Choroid plexus epithelial cell (primary cell): ENCODE results near the gene KIAA0753.

Source experiments
- DNase-seq: peaks from one replicate; pipeline ENCODE4 v3.0.0-alpha.2; 2010; ENCODE audit warnings: low read depth
- H3K4me3 ChIP-seq: 2 replicates; pipeline ENCODE4 v1.5.1; 2011; ENCODE audit warnings: low read depth, mild to moderate bottlenecking, control low read depth, low read length, moderate library complexity
- TF ChIP-seq, protein P1 (sequence below): conservative IDR thresholded peaks from 2 replicates; pipeline ENCODE4 v1.5.1; 2011; ENCODE audit warnings: low read depth, mild to moderate bottlenecking, control low read depth, inconsistent platforms, low read length, moderate library complexity

Gene KIAA0753

GRCh38 chr17:6633263-6633662 is 7.2 kb downstream of the KIAA0753 start:
- TF ChIP-seq, protein P1, sequence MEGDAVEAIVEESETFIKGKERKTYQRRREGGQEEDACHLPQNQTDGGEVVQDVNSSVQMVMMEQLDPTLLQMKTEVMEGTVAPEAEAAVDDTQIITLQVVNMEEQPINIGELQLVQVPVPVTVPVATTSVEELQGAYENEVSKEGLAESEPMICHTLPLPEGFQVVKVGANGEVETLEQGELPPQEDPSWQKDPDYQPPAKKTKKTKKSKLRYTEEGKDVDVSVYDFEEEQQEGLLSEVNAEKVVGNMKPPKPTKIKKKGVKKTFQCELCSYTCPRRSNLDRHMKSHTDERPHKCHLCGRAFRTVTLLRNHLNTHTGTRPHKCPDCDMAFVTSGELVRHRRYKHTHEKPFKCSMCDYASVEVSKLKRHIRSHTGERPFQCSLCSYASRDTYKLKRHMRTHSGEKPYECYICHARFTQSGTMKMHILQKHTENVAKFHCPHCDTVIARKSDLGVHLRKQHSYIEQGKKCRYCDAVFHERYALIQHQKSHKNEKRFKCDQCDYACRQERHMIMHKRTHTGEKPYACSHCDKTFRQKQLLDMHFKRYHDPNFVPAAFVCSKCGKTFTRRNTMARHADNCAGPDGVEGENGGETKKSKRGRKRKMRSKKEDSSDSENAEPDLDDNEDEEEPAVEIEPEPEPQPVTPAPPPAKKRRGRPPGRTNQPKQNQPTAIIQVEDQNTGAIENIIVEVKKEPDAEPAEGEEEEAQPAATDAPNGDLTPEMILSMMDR: no peak
- no peak overlapping the region for H3K4me3 ChIP-seq
- DNase-seq: no peak

GRCh38 chr17:6632530-6632929 is 8.0 kb downstream of the KIAA0753 start:
- H3K4me3 ChIP-seq: no peak overlapping the region
- TF ChIP-seq, protein P1: no peak
- DNase-seq: no peak

DNA sequence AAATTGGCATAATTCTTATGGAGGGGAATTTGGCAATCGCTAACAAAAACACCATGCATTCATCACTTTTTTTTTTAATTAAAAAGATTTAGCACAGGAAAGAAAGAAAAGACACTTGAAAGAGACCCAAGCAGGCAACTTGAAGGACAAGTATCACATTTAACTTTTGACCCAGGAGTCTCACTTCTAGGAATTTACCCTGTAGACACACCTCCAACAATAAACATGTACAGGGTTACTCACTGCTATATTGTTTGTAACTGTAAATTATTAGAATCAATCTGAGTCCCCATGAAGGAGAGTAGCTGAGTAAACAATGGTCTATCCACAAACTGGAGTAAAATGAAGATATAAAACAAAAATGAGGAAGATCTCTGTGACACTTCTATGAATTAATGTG is 10.1 kb downstream of the KIAA0753 start:
- TF ChIP-seq, protein P1: no peak
- no peak overlapping the region for H3K4me3 ChIP-seq
- no peak for DNase-seq

DNA sequence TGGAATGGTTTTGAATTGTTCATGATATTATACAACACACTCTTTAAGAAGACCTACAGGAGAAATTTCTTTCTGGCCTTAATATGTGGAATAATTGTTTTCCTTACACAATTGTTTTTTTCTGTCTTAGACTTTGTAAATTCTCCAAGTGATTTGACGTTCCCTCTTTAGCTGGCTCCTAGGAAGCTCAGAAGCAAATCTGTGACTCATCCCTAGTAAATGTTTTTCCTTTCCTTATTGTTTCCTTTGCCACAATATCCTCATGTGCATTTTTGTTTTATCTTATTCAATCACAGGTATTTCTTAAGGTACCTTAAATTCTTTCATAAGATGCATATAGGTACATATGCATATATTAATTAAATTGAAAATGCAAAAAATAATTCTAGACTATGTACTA is 13.5 kb downstream of the KIAA0753 start:
- TF ChIP-seq, protein P1: no peak
- no peak overlapping the region for H3K4me3 ChIP-seq
- peak; percentile 51 for DNase-seq

DNA sequence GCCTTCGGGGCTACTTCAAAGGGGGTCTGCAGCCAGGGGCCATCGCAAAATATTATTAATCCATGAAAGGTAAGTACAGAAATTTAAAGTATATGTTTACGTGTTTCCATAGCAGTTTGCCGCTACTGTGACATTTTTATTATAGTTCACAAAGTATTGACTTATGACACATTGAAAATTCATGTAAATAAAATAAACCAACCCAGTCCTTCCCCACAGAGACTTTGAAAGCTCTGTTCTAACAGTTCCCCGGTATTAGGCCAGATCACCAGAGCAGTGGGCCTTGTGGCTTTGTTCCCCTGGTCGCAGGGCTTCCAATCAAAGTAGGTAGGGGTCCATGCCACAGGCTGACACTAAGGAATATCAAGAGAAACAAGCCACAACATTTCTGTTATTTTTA is 13.9 kb downstream of the KIAA0753 start:
- TF ChIP-seq, protein P1: no peak
- no peak for DNase-seq
- no peak overlapping the region for H3K4me3 ChIP-seq

DNA sequence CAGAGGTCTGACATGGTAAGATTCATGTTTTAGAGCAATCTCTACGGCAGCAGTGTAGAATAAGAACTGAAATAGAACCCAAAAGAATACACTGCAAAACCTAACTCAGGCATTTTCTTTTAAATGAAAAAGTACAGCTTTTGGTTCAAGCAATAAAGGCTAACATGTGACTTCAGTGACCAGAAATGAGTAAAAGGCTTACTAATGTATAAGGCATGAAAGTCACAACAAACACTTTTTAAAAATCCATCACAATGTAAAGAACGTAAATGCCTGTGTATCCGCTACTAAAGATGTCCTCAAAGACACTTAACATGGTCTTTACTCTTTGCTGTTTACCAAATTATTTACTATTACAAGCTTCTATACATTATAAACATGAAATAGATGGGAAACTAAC is 16.6 kb downstream of the KIAA0753 start:
- no peak overlapping the region for H3K4me3 ChIP-seq
- TF ChIP-seq, protein P1: no peak
- peak; percentile 29 for DNase-seq

- TF ChIP-seq, protein P1: no peak
- H3K4me3 ChIP-seq: no peak overlapping the region
- no peak for DNase-seq
These were observed 29.3 kb downstream of the KIAA0753 start for GRCh38 chr17:6611231-6611630.
